ENCODE results near the gene KLHL14.

DNA sequence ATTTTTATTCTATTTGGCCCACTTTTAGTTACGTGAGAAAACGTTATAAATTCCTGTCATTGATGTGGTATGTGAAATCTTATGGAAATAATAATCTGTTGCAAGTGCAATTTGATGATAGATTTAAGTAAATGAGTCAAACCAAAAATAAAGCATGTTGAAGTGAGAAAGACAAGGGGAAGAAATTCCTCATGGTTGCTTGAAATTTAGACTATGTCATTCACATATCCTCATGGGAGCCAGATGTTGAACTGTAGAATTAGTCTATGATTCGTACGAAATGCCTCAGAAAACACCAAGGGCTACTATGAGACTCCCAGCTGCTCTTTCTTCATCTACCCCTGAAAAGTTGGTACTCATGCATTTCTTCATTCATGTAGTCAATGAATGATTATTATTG lies 55.7 kb downstream of the KLHL14 start:
- TF ChIP-seq POLR2AphosphoS5 (IDR thresholded peaks at IDR 0.05) (no peak), POLR2A (IDR thresholded peaks at IDR 0.05) (no peak)
- TF ChIP-seq, protein P1, sequence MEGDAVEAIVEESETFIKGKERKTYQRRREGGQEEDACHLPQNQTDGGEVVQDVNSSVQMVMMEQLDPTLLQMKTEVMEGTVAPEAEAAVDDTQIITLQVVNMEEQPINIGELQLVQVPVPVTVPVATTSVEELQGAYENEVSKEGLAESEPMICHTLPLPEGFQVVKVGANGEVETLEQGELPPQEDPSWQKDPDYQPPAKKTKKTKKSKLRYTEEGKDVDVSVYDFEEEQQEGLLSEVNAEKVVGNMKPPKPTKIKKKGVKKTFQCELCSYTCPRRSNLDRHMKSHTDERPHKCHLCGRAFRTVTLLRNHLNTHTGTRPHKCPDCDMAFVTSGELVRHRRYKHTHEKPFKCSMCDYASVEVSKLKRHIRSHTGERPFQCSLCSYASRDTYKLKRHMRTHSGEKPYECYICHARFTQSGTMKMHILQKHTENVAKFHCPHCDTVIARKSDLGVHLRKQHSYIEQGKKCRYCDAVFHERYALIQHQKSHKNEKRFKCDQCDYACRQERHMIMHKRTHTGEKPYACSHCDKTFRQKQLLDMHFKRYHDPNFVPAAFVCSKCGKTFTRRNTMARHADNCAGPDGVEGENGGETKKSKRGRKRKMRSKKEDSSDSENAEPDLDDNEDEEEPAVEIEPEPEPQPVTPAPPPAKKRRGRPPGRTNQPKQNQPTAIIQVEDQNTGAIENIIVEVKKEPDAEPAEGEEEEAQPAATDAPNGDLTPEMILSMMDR (IDR thresholded peaks at IDR 0.05), result no peak
